Stomach (tissue), 4 donors: ENCODE measurements around the gene PRKCD.

ENCODE experiments used
- CTCF ChIP-seq, 7 experiments: fragments of 450-650 bp in 4 of 7; fragments of 200-600 bp in 3 of 7; sonication (generic) in 3 of 7; IDR thresholded peaks; one replicate each; pipeline ENCODE4 v1.5.1; 2016 to 2019; ENCODE audit warnings: antibody characterized with exemption in 7 of 7, control low read depth in 2 of 7, mild to moderate bottlenecking in 1 of 7
- EP300 ChIP-seq: sonication (generic); formaldehyde crosslinking; IDR thresholded peaks from one replicate; pipeline ENCODE4 v1.6.1; 2017; ENCODE audit warnings: antibody characterized with exemption
- POLR2A ChIP-seq, 4 donors: fragments of 450-650 bp; IDR thresholded peaks; one replicate each; pipeline ENCODE4 v1.6.1; 2016; ENCODE audit warnings: antibody characterized with exemption in 4 of 4, control low read depth in 2 of 4, mild to moderate bottlenecking in 1 of 4, moderate library complexity in 1 of 4

- TF ChIP-seq CTCF (IDR thresholded peaks at IDR 0.05) (no peak), POLR2A (IDR thresholded peaks at IDR 0.05) (no peak), EP300 (no peak)
Measured at GRCh38 chr3:53151870-53152660, 8.9 kb upstream of the PRKCD start.
